Activated gamma-delta T cell (primary cell): ENCODE results near the gene SENP5.
A peak's percentile ranks its signal among the peaks of the same experiment; 100 is the strongest.
"Not testable (repeated sequence)": the region's sequence is repeated elsewhere in the genome, so short reads cannot be mapped to it uniquely, and the experiment has no call there.

ENCODE experiments used
- DNase-seq: peaks from one replicate; lab custom pipeline; 2025; lab: John Stamatoyannopoulos, UW

The SENP5 gene

DNA sequence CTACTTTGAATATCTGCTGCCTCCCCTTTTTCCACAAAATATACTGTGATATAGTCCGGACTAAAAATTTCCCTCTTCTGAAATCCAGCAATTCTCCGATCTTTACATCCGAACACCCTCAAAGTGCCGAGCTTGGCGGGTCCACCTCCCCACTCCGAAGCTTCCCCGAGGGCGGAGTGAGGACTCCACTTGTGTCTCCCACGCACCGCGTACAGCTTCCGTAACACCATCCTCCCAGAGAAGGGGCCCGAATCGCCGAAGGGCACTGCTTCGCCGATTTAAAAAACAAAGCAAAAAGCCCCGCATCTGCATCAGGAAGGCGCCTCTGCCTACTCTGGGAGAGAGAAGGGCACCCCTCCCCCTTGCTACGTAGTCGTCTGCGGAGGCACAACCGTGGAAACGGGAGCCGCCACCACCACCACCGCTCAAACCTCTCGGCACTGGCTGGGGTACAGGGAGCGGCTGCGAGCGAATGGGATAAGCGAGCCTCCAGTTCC lies 74.1 kb downstream of the SENP5 start:
- DNase-seq = peak; percentile 47

DNA sequence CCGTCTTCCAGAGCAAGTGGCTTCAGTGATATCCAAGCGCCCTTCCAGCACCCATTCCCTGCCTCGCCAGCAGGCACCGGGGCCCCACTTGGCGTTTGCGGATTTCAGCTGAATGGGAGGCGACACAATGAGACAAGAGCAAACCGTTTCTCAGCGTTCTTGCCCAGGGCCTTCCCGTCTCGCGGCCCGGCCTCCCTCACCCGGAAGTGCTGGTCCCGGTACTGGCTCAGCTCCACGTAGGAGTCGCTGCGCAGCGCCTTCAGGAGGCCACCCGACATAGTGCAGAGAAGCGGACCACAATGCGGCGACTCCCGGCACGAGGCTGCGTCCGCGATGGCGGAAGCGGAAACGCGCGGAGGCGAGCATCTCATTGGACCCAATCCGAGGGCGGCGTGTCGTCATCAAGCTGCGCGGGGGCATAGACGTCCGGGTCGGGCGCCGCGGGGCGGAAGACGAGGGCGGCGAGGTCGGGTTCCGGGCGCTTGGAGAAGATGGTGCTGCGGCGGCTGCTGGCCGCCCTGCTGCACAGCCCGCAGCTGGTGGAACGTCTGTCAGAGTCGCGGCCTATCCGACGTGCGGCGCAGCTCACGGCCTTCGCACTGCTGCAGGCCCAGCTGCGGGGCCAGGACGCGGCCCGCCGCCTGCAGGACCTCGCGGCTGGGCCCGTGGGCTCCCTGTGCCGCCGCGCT lies 74.7 kb downstream of the SENP5 start, which contains the start of gene NCBP2:
Gene NCBP2, minus strand, starts transcription at position 303 of the 689 bp plus-strand sequence. Its CDS starts 25 bp downstream, at position 278.
- DNase-seq = peak; percentile 99

DNA sequence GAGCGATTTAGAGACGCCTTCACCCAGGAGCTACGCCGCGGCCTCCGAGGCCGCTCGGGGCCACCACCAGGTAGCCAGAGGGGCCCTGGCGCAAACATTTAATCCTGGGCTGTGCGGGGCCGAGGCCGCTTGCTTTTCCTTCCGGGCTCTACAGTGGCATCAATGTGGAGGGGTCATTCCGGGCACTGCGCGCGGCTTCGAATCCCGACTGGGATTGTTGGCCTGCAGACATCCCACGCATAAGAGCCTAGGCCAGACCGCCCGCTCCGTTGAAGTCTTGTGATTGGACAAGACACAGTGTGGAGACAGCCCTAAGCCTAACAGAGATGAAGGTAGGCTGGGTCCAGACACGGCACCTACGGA lies 75.2 kb downstream of the SENP5 start:
- no peak for DNase-seq

DNA sequence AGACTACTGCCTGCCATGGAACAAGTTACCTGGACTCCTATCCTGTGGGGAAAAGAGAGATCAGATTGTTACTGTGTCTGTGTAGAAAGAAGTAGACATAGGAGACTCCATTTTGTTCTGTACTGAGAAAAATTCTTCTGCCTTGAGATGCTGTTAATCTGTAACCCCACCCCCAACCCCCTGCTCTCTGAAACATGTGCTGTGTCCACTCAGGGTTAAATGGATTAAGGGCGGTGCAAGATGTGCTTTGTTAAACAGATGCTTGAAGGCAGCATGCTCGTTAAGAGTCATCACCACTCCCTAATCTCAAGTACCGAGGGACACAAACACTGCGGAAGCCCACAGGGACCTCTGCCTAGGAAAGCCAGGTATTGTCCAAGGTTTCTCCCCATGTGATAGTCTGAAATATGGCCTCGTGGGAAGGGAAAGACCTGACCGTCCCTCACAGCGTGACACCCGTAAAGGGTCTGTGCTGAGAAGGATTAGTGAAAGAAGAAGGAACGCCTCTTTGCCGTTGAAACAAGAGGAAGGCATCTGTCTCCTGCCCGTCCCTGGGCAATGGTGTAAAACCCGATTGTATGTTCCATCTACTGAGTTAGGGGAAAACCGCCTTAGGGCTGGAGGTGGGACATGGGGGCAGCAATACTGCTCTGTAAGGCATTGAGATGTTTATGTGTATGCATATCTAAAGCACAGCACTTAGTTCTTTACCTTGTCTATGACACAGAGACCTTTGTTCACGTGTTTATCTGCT lies 76.5 kb downstream of the SENP5 start:
- not testable (repeated sequence) for DNase-seq

DNA sequence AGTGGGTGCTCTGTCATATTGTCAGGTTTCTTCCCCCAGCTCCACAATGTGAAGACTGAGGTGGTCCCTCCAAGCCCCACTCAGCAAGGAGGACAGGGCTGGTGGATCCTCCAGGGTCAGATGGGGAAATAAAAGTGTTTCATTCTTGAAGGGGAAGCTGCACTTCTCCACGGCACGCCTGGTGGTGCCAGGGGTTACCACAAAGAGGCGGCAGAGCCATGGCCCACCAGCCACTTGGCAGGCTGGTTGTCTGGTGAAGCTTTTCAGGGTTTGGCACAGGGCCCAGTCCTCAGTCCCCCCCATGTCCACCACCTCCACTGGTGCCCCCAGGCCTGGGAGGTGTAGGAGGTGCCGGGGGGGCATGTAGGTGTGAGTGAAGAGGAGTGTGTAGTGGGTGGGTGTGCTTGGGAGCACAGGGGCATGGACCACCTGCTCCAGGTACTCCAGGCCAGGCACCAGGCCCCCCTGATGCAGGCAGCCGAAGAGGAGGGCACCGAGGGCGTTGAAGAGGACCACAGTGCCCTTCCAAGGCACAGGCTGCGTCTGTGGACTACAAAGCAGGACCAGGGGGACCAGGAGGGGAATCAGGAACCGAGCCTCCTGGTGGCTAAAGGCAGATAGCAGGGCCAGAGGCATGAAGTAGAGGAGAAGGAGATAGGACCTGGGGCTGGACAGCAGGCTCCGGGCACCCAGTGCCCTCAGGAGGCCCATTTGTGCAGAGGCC lies 79.6 kb downstream of the SENP5 start:
- DNase-seq = no peak

DNA sequence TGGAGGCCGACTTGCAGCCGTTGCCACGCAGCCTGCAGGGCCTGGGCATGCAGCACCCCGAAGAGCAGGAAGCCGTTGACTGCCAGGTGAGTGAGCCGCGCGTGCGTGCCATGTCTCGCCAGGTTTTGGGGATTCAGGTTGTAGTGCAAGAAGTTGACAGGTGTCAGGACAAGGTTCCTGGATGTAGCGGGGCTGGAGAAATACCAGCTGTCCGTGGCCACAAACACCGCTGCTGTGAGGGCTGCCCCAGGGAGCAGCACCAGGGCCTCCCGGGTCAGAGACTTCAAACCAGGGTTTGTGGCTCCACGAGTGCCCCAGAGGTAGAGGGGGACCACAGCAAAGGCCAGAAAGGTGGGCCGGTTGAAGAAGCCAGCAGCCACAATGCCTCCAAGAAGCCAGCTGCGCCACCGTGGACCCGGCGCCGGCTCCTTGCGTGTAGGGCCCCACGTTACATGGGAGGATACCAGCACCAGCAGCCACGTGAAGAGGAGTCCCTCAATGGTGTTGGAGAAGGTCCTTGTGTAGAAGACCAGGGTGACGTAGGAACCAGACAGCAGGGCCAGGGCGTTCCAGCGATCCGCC lies 80.2 kb downstream of the SENP5 start:
- no peak for DNase-seq

DNA sequence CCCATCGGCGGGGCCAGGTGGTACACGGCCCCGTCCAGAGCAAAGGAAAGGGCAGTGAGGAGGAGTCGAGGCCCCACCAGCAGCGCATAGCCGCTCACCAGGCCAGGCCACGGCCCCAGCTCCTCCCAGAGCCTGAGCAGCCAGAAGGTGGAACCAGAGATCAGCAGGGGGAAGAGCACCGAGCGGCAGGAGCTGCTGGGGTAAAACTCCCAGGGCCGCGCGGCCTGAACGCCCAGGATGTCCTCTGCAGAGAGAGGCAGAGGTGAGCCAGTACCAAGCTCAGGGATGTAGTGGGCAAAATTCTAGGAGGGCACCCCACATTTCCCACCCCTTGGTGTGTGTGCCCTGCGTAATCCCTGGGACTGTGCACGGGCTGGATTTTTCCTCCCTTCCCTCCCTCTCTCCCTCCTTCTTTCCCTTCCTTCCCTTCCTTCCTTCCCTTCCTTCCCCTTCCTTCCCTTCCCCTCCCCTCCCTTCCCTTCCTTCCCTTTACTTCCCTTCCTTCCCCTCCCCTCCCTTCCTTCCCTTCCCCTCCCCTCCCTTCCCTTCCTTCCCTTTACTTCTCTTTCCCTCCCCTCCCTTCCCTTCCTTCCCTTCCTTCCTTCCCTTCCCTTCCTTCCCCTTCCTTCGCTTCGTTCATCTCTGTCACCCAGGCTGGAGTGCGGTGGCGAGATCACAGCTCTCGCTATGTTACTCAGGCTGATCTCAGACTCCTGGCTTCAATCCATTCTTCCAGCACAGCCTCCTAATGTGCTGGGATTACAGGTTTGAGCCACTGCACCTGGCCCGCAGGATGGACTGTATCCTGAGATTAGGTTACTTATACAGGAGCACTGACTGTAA lies 80.9 kb downstream of the SENP5 start:
- DNase-seq = no peak

DNA sequence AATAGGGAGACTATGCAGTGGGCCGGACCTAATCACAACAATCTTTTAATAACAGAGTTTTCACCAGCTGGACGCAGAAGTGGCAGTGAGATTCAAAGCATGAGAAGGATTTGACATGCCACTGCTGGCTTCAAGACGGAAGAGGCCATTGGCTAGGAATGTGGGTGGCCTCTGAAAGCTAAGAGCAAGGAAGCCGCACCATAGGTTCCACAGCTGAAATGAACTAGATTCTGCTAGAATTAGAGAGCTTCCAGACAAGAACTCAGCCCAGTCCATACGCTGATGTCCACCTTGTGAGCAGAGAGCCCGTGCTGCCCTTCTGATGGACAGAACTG lies 81.5 kb downstream of the SENP5 start:
- no peak for DNase-seq

DNA sequence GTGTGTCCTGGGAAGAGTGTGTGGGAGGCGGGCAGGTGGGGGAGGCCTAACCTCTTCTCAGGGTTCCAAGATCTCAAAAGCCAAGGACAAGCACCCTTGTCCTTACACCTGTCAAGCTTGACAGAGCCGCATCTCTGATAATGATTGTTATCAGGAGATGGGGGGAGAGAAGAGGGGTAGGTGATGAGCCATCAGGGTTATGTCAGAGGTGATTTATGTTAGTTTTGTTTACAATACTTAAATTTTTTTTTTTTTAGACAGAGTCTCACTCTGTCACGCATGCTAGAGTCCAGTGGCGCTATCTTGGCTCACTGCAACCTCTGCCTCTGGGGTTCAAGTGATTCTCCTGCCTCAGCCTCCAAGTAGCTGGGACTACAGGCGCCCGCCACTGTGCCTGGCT lies 82.0 kb downstream of the SENP5 start:
- DNase-seq = no peak

DNA sequence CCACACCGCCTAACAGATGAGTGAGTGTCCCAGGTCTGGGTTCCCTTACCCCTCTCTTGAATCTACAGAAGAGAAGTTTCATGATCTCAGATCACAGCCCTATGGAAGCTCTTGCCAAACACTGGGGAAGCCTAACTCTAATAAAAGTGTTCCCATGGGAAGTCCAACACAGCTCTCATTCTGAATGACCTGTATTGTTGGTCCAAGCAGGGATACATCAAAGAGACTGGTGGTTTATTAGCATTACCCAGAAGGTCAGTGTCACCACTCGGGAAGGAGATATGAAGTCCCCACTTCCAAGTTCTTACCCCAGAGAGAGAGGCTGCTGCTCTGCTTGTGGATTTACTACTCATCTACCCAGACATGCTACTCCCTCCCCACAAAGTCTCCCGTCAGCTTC lies 83.7 kb downstream of the SENP5 start:
- no peak for DNase-seq

DNA sequence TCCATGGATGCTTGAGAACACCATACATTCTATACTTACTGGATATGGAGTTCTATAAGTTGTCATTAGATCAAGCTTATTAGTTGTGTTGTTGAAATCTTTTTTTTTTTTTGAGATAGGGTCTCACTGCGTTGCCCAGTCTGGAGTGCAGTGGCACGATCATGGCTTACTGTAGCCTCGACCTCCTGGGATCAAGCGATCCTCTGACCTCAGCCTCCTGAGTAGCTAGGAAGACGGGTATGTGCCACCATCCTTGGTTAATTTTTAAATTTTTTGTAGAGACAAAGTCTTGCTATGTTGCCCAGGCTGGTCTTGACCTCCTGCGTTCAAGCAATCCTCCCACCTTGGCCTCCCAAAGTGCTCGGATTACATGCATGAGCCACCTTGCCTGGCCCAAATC lies 87.1 kb downstream of the SENP5 start:
- no peak for DNase-seq

DNA sequence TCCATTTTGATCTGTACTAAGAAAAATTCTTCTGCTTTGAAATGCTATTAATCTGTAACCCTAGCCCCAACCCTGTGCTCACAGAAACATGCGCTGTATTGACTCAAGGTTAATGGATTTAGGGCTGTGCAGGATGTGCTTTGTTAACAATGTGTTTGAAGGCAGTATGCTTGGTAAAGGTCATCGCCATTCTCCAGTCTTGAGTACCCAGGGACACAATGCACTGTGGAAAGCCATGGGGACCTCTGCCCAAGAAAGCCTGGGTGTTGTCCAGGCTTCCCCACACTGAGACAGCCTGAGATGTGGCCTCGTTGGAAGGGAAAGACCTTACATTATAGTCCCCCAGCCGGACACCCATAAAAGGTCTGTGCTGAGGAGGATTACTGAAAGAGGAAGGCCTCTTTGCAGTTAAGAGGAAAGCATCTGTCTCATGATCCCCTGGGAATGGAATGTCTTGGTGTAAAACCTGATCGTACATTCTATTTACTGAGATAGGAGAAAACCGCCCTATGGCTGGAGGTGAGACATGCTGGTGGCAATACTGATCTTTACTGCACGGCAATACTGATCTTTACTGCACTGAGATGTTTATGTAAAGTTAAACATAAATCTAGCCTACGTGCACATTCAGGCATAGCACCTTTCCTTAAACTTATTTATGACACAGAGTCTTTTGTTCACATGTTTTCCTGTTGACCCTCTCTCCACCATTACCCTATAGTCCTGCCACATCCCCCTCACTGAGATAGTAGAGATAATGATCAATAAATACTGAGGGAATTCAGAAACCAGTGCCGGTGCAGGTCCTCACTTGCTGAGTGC lies 94.6 kb downstream of the SENP5 start:
- DNase-seq = no peak

DNA sequence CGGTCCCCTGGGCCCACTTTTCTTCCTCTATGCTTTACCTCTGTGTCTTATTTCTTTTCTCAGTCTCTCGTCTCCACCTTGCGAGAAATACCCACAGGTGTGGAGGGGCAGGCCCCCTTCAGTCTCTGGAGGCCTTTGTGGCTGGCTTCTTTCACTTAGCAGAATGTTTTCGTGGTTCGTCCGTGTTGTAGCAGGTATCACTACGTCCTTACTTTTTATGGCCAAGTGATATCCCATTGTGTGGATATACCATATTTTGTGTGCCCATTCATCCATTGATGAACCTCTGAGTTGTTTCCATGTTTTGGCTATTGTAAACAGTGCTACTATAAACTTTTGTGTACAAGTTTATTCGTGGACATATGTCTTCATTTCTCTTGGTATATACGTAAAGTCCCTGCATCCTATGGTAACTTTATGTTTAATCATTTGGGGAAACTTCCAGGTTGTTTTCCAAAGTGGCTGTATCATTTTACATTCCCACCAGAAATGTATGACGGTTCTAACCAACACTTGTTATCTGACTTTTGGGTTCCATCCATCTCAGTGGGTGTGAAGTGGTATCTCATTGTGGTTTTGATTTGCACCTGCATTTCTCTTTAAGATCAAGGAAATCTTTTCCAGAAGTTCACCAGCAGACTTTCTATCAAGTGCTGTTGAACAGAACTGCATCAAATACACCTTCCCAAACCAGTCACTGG lies 95.4 kb downstream of the SENP5 start:
- DNase-seq = no peak

DNA sequence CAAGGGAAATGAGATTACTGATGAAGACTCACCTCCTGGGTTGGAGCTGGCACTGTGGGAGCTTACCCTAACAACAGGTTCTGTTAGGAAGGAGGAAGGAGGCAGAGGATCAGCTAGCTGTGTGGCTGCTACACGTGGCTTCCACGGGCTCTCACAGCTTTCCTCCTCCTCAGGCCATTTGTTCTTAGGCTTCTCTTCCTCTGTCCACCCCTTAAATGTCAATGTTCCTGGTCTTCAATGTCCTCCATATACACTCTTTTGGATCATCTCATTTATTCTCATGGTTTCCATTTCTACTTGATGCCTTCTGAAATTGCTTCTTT lies 95.9 kb downstream of the SENP5 start:
- DNase-seq = no peak

DNA sequence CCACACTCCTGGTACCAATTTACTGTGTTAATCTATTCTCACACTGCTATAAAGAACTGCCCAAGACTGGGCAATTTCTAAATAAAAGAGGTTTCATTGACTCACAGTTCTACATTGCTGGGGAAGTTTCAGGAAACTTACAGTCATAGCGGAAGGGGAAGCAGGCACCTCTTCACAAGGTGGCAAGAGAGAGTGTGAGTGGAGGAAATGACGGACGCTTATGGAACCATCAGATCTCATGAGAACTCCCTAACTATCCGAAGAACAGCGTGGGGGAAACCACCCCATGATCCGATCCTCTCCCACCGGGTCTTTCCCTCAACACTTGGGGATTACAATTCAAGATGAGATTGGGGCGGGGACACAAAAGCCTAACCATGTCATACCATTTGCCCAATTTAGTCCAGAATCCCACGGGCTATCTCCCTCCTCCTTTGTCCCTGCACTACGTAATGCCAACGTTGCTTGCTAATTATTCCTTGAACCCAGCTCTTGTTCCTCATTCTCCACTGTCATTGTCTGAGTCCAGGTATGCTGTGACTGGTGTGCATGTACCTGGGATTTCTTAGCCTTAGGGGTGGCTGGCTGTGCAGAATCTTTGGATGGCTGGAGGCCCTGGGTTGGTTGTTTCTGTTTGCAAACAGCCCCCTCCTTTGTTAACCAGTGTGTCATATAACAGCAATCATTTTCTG lies 97.5 kb downstream of the SENP5 start:
- DNase-seq = no peak

DNA sequence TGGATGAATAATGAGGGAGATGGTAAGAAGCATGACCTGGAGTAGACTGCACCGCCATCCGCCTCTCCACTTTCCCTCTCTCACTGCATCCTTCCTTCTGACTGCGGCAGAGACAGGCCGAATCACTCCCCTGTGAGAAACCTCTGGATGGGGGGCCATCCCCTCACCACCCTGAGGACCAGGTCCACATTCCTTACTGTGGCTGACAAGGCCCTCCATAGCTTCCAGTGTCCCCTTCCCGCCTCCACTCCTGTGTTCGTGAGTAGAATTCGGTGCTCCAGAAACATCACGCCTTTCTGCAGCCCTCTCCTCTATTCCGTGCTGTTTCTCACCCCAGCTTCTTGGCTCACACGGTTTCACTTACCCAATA lies 98.1 kb downstream of the SENP5 start:
- DNase-seq = no peak

DNA sequence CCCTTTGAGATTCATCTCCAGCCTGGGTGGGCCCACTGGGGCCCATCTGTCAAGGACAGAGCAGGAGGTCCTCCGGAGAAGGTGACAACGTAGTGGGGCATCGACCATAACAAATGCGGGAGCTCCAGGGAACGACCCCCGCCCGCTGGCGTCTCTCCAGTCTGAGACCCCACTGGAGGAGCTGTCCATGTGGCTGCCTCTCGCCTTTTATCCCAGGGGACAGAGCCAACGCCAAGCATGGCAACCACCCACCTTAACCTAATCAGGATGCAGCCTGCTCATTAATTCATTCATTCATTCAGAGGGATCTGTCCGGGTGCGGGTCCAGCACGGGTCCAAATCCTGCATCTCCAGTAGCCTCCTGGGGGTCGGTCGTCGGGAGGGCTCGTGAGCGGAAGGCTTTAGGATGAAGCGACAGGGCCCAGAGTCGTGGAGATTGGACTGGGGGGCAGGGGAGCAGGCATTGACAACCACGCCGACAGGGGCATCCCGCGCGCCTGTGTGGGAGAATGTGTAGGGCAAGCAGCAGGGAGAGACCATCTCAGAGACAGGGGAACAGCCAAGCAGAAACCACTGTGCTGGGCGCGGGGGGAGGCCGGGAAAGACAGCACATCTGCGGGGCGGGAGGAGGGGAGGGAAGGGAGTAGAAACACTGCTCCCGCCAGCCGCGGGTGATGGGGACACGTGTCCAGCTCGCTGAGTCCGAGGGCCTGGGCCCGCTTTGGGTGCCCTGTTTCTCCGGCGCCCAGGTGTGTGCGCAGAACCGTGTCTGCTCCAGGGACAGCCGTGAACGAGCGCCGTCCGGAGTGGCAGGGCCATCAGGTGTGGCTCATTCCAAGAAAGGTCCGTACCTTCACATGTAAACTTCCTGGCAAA lies 99.0 kb downstream of the SENP5 start:
- no peak for DNase-seq

DNA sequence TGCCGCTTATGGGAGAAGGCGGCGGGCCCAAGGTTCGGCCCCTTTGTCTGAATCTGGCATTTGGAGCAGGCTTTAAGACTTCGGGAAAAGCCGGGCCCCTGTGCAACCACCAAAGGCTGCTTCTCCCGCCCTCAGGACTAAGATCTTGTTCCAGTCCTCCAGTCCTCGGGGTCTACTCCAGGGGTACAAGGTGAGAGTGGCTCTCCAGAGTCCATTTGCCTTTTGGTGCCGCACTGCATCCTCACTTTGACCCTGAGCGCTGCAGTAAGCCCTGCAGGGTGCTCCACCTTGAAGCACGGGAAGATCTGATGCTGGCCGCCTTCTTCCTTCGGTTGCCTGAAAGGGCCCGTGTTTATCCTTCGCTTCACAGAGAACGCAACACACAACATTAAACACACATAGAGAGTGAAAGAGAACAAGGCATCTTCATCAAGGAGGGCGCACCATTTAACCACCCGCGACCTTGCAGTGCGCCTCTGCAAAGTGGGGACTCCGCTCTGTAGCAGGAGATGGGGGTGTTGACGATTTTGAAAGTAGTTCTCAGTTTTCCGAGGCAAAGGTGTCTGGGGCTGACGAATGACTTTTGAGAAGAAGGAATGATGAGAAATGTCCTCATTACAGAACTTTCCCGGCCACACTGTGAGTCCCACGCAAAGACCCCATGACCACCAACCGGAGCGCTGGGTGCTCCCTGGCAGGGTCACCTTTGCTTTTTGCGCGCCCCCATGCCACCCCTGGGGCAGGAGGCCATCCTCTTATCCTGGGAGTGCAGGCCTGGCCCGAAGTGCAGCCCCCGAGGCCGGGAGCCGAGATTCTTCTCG lies 99.9 kb downstream of the SENP5 start:
- no peak for DNase-seq
